ENCODE results near the gene RIN2.

GRCh38 chr20:19727251-19727847, 30.7 kb upstream of the RIN2 start:
- no peak for TF ChIP-seq CTCF (IDR thresholded peaks at IDR 0.05; ENCODE audit: insufficient read depth, low read length, poor library complexity, severe bottlenecking)
- TF ChIP-seq EZH2phosphoT487 (conservative IDR thresholded peaks at IDR 0.05; ENCODE audit: low read length), result no peak
